A549 (cell line): Measurements from ENCODE around the gene THBD. TPM values are rescaled to one million over a fixed set of nuclear protein-coding genes. Genes with fewer than 3 reads are reported as not detected.

Source experiments
- ATAC-seq, 2 experiments: fragments of 200-7000 bp in 1 of 2; fragments of >200 bp in 1 of 2; cut with Nextera tagmentation in 1 of 2; cut with Tn5 transposase in 1 of 2; 3 replicates each; pipeline versions ENCODE4 v1.8.0 to v1.9.1; 2018 to 2020; ENCODE audit warnings: mild to moderate bottlenecking in 1 of 2, moderate library complexity in 1 of 2
- CTCF ChIA-PET: fragments of 300-600 bp; sonication (Branson Sonifier 250); formaldehyde crosslinking; extraction: SDS; loops from one replicate; lab custom pipeline; 2021; ENCODE audit warnings: antibody characterized with exemption, inconsistent platforms; lab: Yijun Ruan, JAX
- POLR2A ChIA-PET: fragments of 350-600 bp; formaldehyde crosslinking; extraction: SDS; loops from one replicate; lab custom pipeline; 2021; ENCODE audit warnings: antibody characterized with exemption, inconsistent platforms; lab: Yijun Ruan, JAX
- DNase-seq, 2 experiments: peaks; one replicate each; pipeline versions ENCODE4 v3.0.0 to v3.0.0-alpha.2; 2011 to 2016; ENCODE audit warnings: low read depth in 1 of 2, low spot score in 1 of 2
- FAIRE-seq: peaks from 2 replicates; lab custom pipeline; 2011; peaks lifted over from hg19 to GRCh38; lab: Jason Lieb, UNC
- H3K27ac ChIP-seq, 2 experiments: fragments of >200 bp; sonication (Bioruptor Twin); formaldehyde crosslinking; 3 replicates each; pipeline ENCODE4 v1.5.1; 2016 to 2017
- H3K4me1 ChIP-seq: fragments of >200 bp; sonication (Bioruptor Twin); formaldehyde crosslinking; 3 replicates; pipeline ENCODE4 v1.6.1; 2016
- H3K4me2 ChIP-seq: fragments of >200 bp; sonication (Bioruptor Twin); formaldehyde crosslinking; 3 replicates; pipeline ENCODE4 v1.6.1; 2016
- H3K4me3 ChIP-seq: fragments of >200 bp; sonication (Bioruptor Twin); formaldehyde crosslinking; 3 replicates; pipeline ENCODE4 v1.5.1; 2016
- H3K9me3 ChIP-seq: fragments of >200 bp; sonication (Bioruptor Twin); formaldehyde crosslinking; 3 replicates; pipeline ENCODE4 v1.6.1; 2016
- CHD4 ChIP-seq: fragments of 200-600 bp; sonication (generic); IDR thresholded peaks from 2 replicates; pipeline ENCODE4 v1.6.1; 2016; ENCODE audit warnings: antibody characterized with exemption, mild to moderate bottlenecking, borderline replicate concordance
- CTCF ChIP-seq: fragments of >200 bp; sonication (Bioruptor Twin); formaldehyde crosslinking; IDR thresholded peaks from 3 replicates; pipeline ENCODE4 v1.5.1; 2016
- EHMT2 ChIP-seq: fragments of 200-600 bp; sonication (generic); IDR thresholded peaks from 2 replicates; pipeline ENCODE4 v1.6.1; 2016; ENCODE audit warnings: antibody characterized with exemption, low read depth, mild to moderate bottlenecking, moderate library complexity
- ELK1 ChIP-seq: fragments of 150-350 bp; IDR thresholded peaks from 2 replicates; pipeline ENCODE4 v1.6.1; 2014; ENCODE audit warnings: low read depth, mild to moderate bottlenecking, low read length
- FOSB ChIP-seq: fragments of 250-450 bp; sonication (Bioruptor Pico); IDR thresholded peaks from 2 replicates; pipeline ENCODE4 v1.5.0; 2020; ENCODE audit warnings: mild to moderate bottlenecking, moderate library complexity
- GATA3 ChIP-seq: IDR thresholded peaks from 2 replicates; pipeline ENCODE4 v1.6.1; 2012; ENCODE audit warnings: borderline replicate concordance
- HDAC2 ChIP-seq: fragments of 200-600 bp; sonication (generic); IDR thresholded peaks from 2 replicates; pipeline ENCODE4 v1.6.1; 2016
- HOXB13 ChIP-seq: fragments of 250-450 bp; sonication (Bioruptor Pico); IDR thresholded peaks from 2 replicates; pipeline ENCODE4 v1.5.0; 2020; ENCODE audit warnings: low read depth, mild to moderate bottlenecking, moderate library complexity
- MAFK ChIP-seq: fragments of 450-650 bp; IDR thresholded peaks from 2 replicates; pipeline ENCODE4 v1.6.1; 2014; ENCODE audit not compliant: partially characterized antibody
- NFE2L2 ChIP-seq: fragments of 150-350 bp; conservative IDR thresholded peaks from 2 replicates; pipeline ENCODE4 v1.6.1; 2014; ENCODE audit warnings: low read length
- NPAS2 ChIP-seq: fragments of 250-450 bp; sonication (Bioruptor Pico); IDR thresholded peaks from 2 replicates; pipeline ENCODE4 v1.8.0; 2022; ENCODE audit warnings: mild to moderate bottlenecking, moderate library complexity, borderline replicate concordance
- PHF8 ChIP-seq: fragments of 200-600 bp; sonication (generic); IDR thresholded peaks from 2 replicates; pipeline ENCODE4 v1.6.1; 2016; ENCODE audit warnings: low read depth, mild to moderate bottlenecking, antibody characterized with exemption, moderate library complexity, borderline replicate concordance
- POLR2AphosphoS2 ChIP-seq: conservative IDR thresholded peaks from 2 replicates; pipeline ENCODE4 v1.6.1; 2012; ENCODE audit warnings: low read length, improper control_type of control experiment, inconsistent platforms
- RAD21 ChIP-seq, 2 experiments: fragments of >200 bp in 1 of 2; sonication (Bioruptor Twin) in 1 of 2; formaldehyde crosslinking in 1 of 2; IDR thresholded peaks in 1 of 2; conservative IDR thresholded peaks in 1 of 2; 2 replicates in 1 of 2; 3 replicates in 1 of 2; pipeline ENCODE4 v1.6.1; 2012 to 2018; ENCODE audit warnings: inconsistent platforms in 1 of 2
- RFX5 ChIP-seq: fragments of 450-650 bp; IDR thresholded peaks from 2 replicates; pipeline ENCODE4 v1.7.1; 2014; ENCODE audit warnings: antibody characterized with exemption, mild to moderate bottlenecking, moderate library complexity
- SMC3 ChIP-seq: fragments of >200 bp; sonication (Bioruptor Twin); formaldehyde crosslinking; IDR thresholded peaks from 3 replicates; pipeline ENCODE4 v1.6.1; 2018; ENCODE audit warnings: inconsistent platforms
- TFCP2L1 ChIP-seq: fragments of 250-450 bp; sonication (Bioruptor Pico); IDR thresholded peaks from 2 replicates; pipeline ENCODE4 v1.5.0; 2021; ENCODE audit warnings: mild to moderate bottlenecking
- USF2 ChIP-seq: fragments of 450-650 bp; IDR thresholded peaks from 2 replicates; pipeline ENCODE4 v1.6.1; 2014; ENCODE audit warnings: antibody characterized with exemption
- ZFP36 ChIP-seq: fragments of 450-650 bp; IDR thresholded peaks from 2 replicates; pipeline ENCODE4 v1.6.1; 2014; ENCODE audit warnings: borderline replicate concordance; ENCODE audit not compliant: partially characterized antibody
- ZNF302 ChIP-seq: fragments of 250-450 bp; sonication (Bioruptor Pico); IDR thresholded peaks from 2 replicates; pipeline ENCODE4 v1.9.0; 2021; ENCODE audit warnings: inconsistent platforms, mild to moderate bottlenecking, moderate library complexity
- ZSCAN20 ChIP-seq: fragments of 250-450 bp; sonication (Bioruptor Pico); IDR thresholded peaks from 2 replicates; pipeline ENCODE4 v1.8.0; 2022; ENCODE audit warnings: mild to moderate bottlenecking, moderate library complexity
- WGBS: methylation state at CpG from one replicate; pipeline ENCODE4 v1.1.6; 2017; ENCODE audit errors: missing lambda C conversion rate; 5-methylcytosine and 5-hydroxymethylcytosine counted together
- polyA plus RNA-seq, 4 experiments: library from polyadenylated mRNA; depleted of rRNA in 3 of 4; stranded (reverse); fragments of >200 nt; fragmentation: RNase III in 1 of 4; extraction: RNeasy Plus Mini Kit Qiagen cat#74134 plus additional on column Dnase treatment in 1 of 4; gene quantifications; 2 replicates in 3 of 4; 3 replicates in 1 of 4; pipeline ENCODE4 v1.2.3, GENCODE V29; 2011 to 2017
- TF ChIP-seq, protein P1 (sequence below): fragments of >200 bp; sonication (Bioruptor Twin); formaldehyde crosslinking; IDR thresholded peaks from 3 replicates; pipeline ENCODE4 v1.6.1; 2016
- TF ChIP-seq, protein P2 (sequence below): fragments of >200 bp; sonication (Bioruptor Twin); formaldehyde crosslinking; IDR thresholded peaks from 2 replicates; pipeline ENCODE4 v1.6.1; 2016

The THBD gene
- polyA plus RNA-seq, 2 of the 4 experiments (the other 2 are of a cell fraction): 25.8 to 29.6 TPM

DNA sequence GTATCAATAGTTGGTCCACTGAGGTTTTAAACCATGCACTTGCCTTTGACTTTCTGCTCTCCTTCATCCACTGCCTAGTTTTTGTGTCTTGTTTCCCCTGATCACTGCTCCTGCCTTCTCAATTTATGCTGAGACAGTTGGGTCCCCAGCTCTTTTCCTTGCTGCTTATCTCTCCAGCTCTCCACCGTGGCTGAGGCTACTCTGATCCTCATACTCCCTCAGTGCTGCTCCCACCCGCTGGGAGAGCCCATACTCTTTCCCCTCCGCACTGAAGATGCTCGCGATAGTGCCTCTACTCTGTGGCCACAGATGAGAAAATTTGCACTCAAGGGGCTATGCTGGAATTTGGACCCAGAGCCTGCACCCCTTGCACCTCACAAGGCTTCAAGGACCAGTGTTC lies 3.4 kb upstream of the THBD start:
- Histone ChIP-seq H3K4me2 (no peak overlapping the region), H3K9me3 (no peaks in the 10 kb centered on the region), H3K4me1 (peaks cover 11% of the 10 kb centered on the region; the same call in 2 of the 3 replicates), H3K27ac (no peak overlapping the region), H3K4me3 (no peak overlapping the region)
- ChIA-PET POLR2A (interaction anchor here (1.1 to 1.2 kb wide), 2 partner anchors 288 to 297 kb away, joined by 3 to 4 read pairs; no protein-coding TSS in a partner anchor), CTCF (interaction anchor here (1.1 to 11.1 kb wide), 8 partner anchors 12 to 361 kb away, joined by 3 to 190 read pairs (median 16); no protein-coding TSS in a partner anchor)
- no peak for TF ChIP-seq USF2
- TF ChIP-seq MAFK: no peak
- TF ChIP-seq TFCP2L1 (CRISPR knock-in tag): no peak
- no peak for TF ChIP-seq HOXB13 (CRISPR knock-in tag)
- no peak for TF ChIP-seq ELK1
- TF ChIP-seq, protein P1, sequence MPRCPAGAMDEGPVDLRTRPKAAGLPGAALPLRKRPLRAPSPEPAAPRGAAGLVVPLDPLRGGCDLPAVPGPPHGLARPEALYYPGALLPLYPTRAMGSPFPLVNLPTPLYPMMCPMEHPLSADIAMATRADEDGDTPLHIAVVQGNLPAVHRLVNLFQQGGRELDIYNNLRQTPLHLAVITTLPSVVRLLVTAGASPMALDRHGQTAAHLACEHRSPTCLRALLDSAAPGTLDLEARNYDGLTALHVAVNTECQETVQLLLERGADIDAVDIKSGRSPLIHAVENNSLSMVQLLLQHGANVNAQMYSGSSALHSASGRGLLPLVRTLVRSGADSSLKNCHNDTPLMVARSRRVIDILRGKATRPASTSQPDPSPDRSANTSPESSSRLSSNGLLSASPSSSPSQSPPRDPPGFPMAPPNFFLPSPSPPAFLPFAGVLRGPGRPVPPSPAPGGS: no peak
- TF ChIP-seq SMC3: no peak
- no peak for TF ChIP-seq GATA3
- TF ChIP-seq ZFP36: no peak
- TF ChIP-seq RFX5: no peak
- TF ChIP-seq NPAS2 (CRISPR knock-in tag): no peak
- TF ChIP-seq ZSCAN20 (CRISPR knock-in tag): no peak
- no peak for TF ChIP-seq ZNF302
- no peak for TF ChIP-seq PHF8
- TF ChIP-seq HDAC2: no peak
- no peak for TF ChIP-seq CHD4
- no peak for TF ChIP-seq POLR2AphosphoS2
- TF ChIP-seq, protein P2, sequence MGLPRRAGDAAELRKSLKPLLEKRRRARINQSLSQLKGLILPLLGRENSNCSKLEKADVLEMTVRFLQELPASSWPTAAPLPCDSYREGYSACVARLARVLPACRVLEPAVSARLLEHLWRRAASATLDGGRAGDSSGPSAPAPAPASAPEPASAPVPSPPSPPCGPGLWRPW: no peak
- TF ChIP-seq EHMT2: no peak
- TF ChIP-seq NFE2L2: no peak
- FAIRE-seq (no peak), DNase-seq (no peak), ATAC-seq (no peak)
- WGBS: 83% methylated on average over 5 of the region's 5 CpGs

DNA sequence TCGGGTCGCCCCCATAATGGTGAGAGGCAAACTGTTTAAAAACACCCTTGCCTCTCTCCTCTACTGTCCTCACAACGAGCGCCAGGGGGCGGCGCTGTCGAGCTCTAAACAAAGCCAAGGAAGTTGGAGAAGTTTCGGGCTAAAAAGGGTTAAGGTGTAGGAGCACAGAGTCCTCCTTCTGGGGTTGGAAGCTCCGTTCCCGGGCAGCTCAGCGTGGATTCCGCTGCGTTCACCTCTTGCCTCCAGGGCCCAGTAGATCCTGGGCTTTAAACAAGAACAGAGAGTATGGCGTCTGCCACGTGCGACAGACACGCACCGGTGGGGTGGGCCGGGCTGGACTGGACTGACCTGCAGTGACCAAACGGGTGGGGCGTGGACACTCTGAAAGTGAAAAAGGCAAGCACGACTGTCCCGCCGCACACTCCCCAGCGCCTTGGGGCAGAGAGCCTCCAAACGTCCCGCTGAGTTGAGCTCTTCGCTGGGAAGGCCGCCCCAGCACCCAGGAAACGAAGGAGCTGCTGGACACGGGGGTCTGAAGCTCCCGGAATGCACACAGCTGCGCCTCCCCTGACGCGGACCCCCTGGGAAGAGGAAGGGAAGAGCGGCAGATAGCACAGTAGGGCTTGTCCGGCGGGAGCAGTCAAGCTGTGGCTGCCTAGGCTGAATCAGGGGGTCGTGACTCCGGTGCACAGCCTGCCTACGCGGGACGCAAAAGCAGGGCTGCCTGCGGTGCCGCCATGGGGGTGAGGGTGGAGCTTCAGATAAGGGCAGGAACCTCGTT lies 1.6 kb upstream of the THBD start:
- TF ChIP-seq FOSB: no peak
- TF ChIP-seq RAD21 (conservative IDR thresholded peaks at IDR 0.05 in 1 of 2, IDR thresholded peaks at IDR 0.05 in 1 of 2): peak; percentile 73 to 74
- peak; percentile 76 for TF ChIP-seq CTCF
- TF ChIP-seq SMC3: peak; percentile 87
- TF ChIP-seq, all 56 proteins: peak for 3
- peak in 1 of 2 experiments; percentile 77 for DNase-seq
- no peak for FAIRE-seq
- 63% methylated on average over 42 of the region's 46 CpGs for WGBS
- CTCF ChIA-PET: interaction anchor here (0.6 to 11.1 kb wide), 70 partner anchors 12 to 443 kb away, joined by 3 to 190 read pairs (median 4); partner anchors contain the start of gene NXT1
- Histone ChIP-seq H3K4me3 (peak overlapping the region; percentile 72), H3K4me2 (peak overlapping the region; percentile 79), H3K27ac (peak overlapping the region; percentile 93 to 95), H3K9me3 (no peaks in the 10 kb centered on the region), H3K4me1 (peaks cover 29% of the 10 kb centered on the region)
- POLR2A ChIA-PET: interaction anchor here (0.5 to 4.6 kb wide), 17 partner anchors 8 to 661 kb away, joined by 3 to 48 read pairs (median 4); partner anchors contain the start of gene NXT1
- ATAC-seq: peak; percentile 3 to 34
